Measurements from ENCODE around the gene SPEF2. TPM values are rescaled to one million over a fixed set of nuclear protein-coding genes. Genes with fewer than 3 reads are reported as not detected.

Gene SPEF2
- total and polyA plus RNA-seq, 2 donors (not counting 1 experiment from before 2014, with no cell fraction given): 0.31 to 0.59 TPM

DNA sequence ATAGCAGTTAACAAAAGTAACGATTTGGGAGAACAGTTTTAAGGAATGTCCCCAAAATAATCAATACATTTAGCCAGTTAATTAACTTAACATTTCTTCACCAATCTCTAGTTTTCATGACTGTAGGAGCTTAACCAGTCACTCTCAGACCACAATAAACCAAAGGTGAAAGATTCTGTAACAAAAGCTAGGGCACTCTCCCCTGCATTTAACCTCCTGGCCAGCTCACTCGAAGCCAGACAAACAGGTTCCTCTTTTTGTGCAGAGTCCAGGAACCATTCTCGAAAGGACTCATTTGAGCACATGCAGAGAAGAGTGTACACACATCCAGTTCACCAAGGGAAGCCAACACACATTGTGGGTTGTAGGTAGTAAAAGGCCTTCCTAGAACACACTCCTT lies 245.5 kb downstream of the SPEF2 start:
- ATAC-seq (ENCODE audit: low read depth) (no peak), DNase-seq (no peak)
- Mint-ChIP-seq H3K27ac (no peak overlapping the region), H3K4me3 (no peak overlapping the region), H3K27me3 (no peaks in the 10 kb centered on the region), H3K9me3 (ENCODE audit: insufficient read depth) (peaks cover 3% of the 10 kb centered on the region), H3K4me1 (no peaks in the 10 kb centered on the region)
- Histone ChIP-seq H4K20me1 (ENCODE audit: control insufficient read depth, insufficient read depth, low read length, poor library complexity, severe bottlenecking) (no peaks in the 10 kb centered on the region), H3K79me2 (ENCODE audit: control insufficient read depth, insufficient read depth, low read length) (no peaks in the 10 kb centered on the region), H3K9ac (ENCODE audit: low read length) (no peak overlapping the region), H3K9me3 (ENCODE audit: control extremely low read depth in 1 of 3, control insufficient read depth in 2 of 3, insufficient read depth in 1 of 3, low read length in 2 of 3) (no peaks in the 10 kb centered on the region), H2AFZ (ENCODE audit: insufficient read depth, low read depth, low read length, poor library complexity, severe bottlenecking) (no peak overlapping the region), H3K4me3 (ENCODE audit: control extremely low read depth in 1 of 5, extremely low read depth in 1 of 5, insufficient read depth in 1 of 5, low read depth in 2 of 5, low read length in 4 of 5) (no peak overlapping the region), H3K36me3 (replicated peaks in 1 of 2; ENCODE audit: control extremely low read depth in 1 of 2, control insufficient read depth in 1 of 2, extremely low read depth in 1 of 2, insufficient read depth in 2 of 2, low read length in 1 of 2) (peaks cover 0 to 1% of the 10 kb centered on the region in 2 experiments), H3K27me3 (replicated peaks in 1 of 4; ENCODE audit: control extremely low read depth in 1 of 4, control insufficient read depth in 3 of 4, insufficient read depth in 4 of 4, low read length in 3 of 4) (no peaks in the 10 kb centered on the region), H3K4me1 (ENCODE audit: control insufficient read depth in 2 of 2, insufficient read depth in 2 of 2, low read length in 2 of 2) (no peaks in the 10 kb centered on the region), H3K4me2 (replicated peaks; ENCODE audit: low read depth, low read length, poor library complexity, severe bottlenecking) (no peak overlapping the region), H3K27ac (ENCODE audit: low read length in 2 of 2) (no peak overlapping the region)
- POLR2A ChIA-PET: no interaction called here
- no peak for TF ChIP-seq EZH2 (IDR thresholded peaks at IDR 0.05; ENCODE audit: borderline replicate concordance, insufficient read depth, low read depth, low read length, poor library complexity, severe bottlenecking)
- TF ChIP-seq, protein P1, sequence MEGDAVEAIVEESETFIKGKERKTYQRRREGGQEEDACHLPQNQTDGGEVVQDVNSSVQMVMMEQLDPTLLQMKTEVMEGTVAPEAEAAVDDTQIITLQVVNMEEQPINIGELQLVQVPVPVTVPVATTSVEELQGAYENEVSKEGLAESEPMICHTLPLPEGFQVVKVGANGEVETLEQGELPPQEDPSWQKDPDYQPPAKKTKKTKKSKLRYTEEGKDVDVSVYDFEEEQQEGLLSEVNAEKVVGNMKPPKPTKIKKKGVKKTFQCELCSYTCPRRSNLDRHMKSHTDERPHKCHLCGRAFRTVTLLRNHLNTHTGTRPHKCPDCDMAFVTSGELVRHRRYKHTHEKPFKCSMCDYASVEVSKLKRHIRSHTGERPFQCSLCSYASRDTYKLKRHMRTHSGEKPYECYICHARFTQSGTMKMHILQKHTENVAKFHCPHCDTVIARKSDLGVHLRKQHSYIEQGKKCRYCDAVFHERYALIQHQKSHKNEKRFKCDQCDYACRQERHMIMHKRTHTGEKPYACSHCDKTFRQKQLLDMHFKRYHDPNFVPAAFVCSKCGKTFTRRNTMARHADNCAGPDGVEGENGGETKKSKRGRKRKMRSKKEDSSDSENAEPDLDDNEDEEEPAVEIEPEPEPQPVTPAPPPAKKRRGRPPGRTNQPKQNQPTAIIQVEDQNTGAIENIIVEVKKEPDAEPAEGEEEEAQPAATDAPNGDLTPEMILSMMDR (IDR thresholded peaks at IDR 0.05): no peak
- 100% methylated on average over 1 of the region's 3 CpGs for WGBS (ENCODE audit: insufficient coverage)
- intact Hi-C loops (cut with micrococcal nuclease): no loop called here
- CTCF ChIA-PET: interaction anchor here (0.9 kb wide), 1 partner anchor 63 kb away, joined by 3 read pairs; no protein-coding TSS in a partner anchor

Small RNA genes lying within 50 kb of the gene (small RNA-seq; reads per million reads assigned to genes)
- gene RNU7-130P (ENCODE audit: insufficient read length, low read depth, low replicate concordance): not detected

Other genes with a start within 250 kb of the SPEF2 start
- gene IL7R, start 239.0 kb downstream of the SPEF2 start, total RNA-seq: 1.4 and 2.4 TPM in 2 replicates
- gene IL7R, start 239.0 kb downstream of the SPEF2 start, polyA plus RNA-seq: 2.4 and 4.0 TPM in 2 replicates